ENCODE results near the gene TMEM244. TPM values are rescaled to one million over a fixed set of nuclear protein-coding genes. Genes with fewer than 3 reads are reported as not detected.
"Not testable (repeated sequence)": the region's sequence is repeated elsewhere in the genome, so short reads cannot be mapped to it uniquely, and the experiment has no call there.

The TMEM244 gene
- total RNA-seq, 4 donors from 2014 or later = not detected

GRCh38 chr6:129890164-129890563, 29.0 kb upstream of the TMEM244 start:
- TF ChIP-seq CTCF (IDR thresholded peaks at IDR 0.05) (no peak), POLR2A (IDR thresholded peaks at IDR 0.05) (no peak)
- no peak for DNase-seq (ENCODE audit: low spot score in 2 of 2)
- H3K4me3 ChIP-seq (ENCODE audit: low read depth, poor library complexity, severe bottlenecking) = no peak overlapping the region
- WGBS, 2 donors = 32 to 66% methylated on average over 2 of the region's 2 CpGs
- intact Hi-C loops (cut with DNase I; ENCODE audit: low total_unique reads) = no loop called here

DNA sequence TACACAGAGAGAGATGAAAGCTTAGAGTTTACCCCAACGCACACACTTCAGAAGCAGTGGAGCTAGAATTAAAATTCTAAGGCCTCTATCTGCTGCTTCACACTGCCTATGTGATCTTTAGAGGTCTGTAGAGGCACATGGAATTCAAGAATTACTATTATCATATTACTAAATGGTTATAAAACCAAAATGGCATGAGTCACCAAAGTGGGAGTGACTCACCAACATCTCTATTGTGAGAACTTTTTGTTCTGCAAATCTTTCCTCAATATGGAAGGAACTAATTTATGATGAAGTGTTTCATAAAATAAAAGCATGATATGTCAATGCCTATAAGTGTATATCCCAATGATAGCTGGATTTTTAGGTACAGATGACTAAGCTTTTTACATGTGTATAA, 28.5 kb upstream of the TMEM244 start:
- TF ChIP-seq POLR2A (IDR thresholded peaks at IDR 0.05) (no peak), CTCF (IDR thresholded peaks at IDR 0.05) (no peak)
- WGBS, 2 donors = 80 to 92% methylated on average over 1 of the region's 1 CpG
- no peak for DNase-seq (ENCODE audit: low spot score in 2 of 2)

DNA sequence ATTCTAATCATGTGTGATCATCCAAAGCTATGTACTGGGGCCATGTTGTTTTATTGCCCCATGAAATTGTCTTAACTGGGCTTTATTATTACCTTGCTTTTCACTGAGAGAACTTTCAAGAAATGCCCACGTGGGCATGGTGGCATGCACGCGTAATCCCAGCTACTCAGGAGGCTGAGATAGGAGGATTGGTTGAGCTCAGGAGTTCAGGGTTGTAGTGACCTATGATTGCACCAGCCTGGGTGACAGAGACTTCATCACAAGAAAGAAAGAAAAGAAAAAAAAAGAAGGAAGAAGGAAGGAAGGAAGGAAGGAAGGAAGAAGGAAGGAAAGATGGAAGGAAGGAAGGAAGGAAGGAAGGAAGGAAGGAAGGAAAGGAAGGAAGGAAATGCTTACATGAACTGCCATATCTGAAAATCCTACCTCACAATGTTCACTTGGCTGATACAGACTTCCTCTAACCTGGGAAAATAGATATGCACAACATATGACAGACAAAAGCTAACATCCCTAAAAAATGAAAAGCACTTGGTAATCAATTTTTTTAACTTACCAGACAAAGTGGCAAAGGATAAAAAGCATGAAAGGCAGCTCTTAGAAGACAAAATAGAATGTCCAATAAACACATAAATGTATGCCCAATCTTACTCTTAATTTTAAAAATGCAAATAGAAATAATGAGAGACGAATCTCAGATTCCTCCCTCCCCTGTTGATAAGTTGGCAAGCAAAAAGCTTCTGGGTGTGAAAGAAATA, 25.5 kb upstream of the TMEM244 start:
- no peak for TF ChIP-seq POLR2A (IDR thresholded peaks at IDR 0.05)
- no peak for TF ChIP-seq CTCF (IDR thresholded peaks at IDR 0.05)
- DNase-seq (ENCODE audit: low spot score in 2 of 2) = no peak
- intact Hi-C loops (cut with DNase I; ENCODE audit: low total_unique reads) = no loop called here
- WGBS, 2 donors = 72 to 75% methylated on average over 4 of the region's 4 CpGs
- H3K4me3 ChIP-seq (ENCODE audit: low read depth, poor library complexity, severe bottlenecking) = no peak overlapping the region

More for the DNA sequence above, 28.5 kb upstream of the TMEM244 start:
- no peak overlapping the region for H3K4me3 ChIP-seq (ENCODE audit: low read depth, poor library complexity, severe bottlenecking)
- intact Hi-C loops (cut with DNase I; ENCODE audit: low total_unique reads) = no loop called here

- TF ChIP-seq CTCF (IDR thresholded peaks at IDR 0.05) = no peak
- no peak for TF ChIP-seq POLR2A (IDR thresholded peaks at IDR 0.05)
- WGBS, 2 donors = 28 to 38% methylated on average over 1 of the region's 1 CpG
- no peak overlapping the region for H3K4me3 ChIP-seq (ENCODE audit: low read depth, poor library complexity, severe bottlenecking)
- DNase-seq (ENCODE audit: low spot score in 2 of 2) = no peak
- intact Hi-C loops (cut with DNase I; ENCODE audit: low total_unique reads) = no loop called here
These were observed 23.1 kb upstream of the TMEM244 start for GRCh38 chr6:129884211-129884610.

GRCh38 chr6:129882510-129883023, 21.5 kb upstream of the TMEM244 start:
- WGBS, 2 donors = 70 to 75% methylated on average over 8 of the region's 8 CpGs
- no peak overlapping the region for H3K4me3 ChIP-seq (ENCODE audit: low read depth, poor library complexity, severe bottlenecking)
- no peak for DNase-seq (ENCODE audit: low spot score in 2 of 2)
- no peak for TF ChIP-seq CTCF (IDR thresholded peaks at IDR 0.05)
- no peak for TF ChIP-seq POLR2A (IDR thresholded peaks at IDR 0.05)
- intact Hi-C loops (cut with DNase I; ENCODE audit: low total_unique reads) = no loop called here

DNA sequence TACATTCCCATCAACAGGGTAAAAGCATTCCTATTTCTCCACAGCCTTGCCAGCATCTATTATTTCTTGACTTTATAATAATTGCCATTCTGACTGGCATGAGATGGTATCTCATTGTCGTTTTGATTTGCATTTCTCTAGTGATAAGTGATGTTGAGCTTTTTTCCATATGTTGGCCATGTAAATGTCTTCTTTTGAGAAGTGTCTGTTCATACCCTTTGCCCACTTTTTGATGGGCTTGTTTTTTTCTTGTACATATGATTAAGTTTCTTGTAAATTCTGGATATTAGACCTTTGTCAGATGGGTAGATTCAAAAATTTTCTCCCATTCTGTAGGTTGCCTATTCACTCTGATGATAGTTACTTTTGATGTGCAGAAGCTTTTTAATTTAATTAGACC, 16.8 kb upstream of the TMEM244 start:
- DNase-seq (ENCODE audit: low spot score in 2 of 2); intact Hi-C loops (cut with DNase I; ENCODE audit: low total_unique reads); H3K4me3 ChIP-seq (ENCODE audit: low read depth, poor library complexity, severe bottlenecking): not testable (repeated sequence)
- WGBS, 2 donors = 77 to 86% methylated on average over 1 of the region's 1 CpG
